Limb (tissue), 2 donors: ENCODE data around the gene POLR1C.
"Not testable (repeated sequence)": the region's sequence is repeated elsewhere in the genome, so short reads cannot be mapped to it uniquely, and the experiment has no call there.

Experiments used
- DNase-seq, 2 donors: peaks; one replicate each; pipeline ENCODE4 v3.0.0-alpha.2; 2016; ENCODE audit errors: extremely low spot score in 2 of 2

Gene POLR1C

DNA sequence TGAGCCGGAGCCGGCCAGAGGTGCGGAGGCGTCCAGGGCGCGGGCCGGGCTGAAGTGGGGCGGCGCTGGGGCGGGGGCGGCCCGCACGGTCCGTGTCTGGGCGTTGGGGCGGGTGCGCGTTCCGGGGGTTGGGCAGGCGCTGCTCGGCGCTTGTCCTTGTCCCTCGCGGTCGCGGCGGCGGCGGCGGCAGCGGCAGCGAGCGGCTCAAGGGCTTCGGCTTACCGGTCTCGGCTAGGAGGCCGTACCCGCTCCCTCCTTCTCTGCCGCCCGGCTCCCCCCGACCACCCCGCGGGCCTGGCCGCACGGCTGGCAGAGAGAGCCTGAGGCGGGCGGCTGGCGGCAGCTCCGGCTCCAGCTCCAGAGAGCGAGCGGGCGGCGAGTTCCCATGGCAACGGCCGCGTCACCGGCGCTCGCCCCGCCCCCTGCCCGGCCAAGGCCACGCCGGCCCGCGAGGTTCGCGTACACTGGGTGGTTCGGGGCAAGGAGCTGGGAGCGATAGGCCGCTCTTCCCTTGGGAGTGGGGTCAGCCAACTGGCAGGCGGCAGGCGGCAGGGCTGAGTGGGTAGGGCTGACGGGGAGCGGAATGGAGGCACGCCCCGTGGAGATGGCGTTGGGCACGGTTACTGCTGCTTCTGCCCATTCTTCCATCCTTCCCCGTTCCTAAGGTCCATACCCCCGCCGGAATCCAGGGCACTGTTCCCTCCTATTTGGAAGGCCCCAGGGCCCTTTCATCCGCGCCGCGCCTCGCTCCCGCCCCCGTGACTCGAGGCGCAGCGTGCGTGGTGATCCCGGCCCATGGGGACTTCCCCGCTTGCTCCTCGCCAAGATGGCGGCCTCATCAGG is 6.7 kb upstream of the POLR1C start, which contains the start of gene LRRC73:
LRRC73 (minus strand) TSS at position 363 of the 843 bp plus-strand sequence. CDS start 561 bp downstream, outside the sequence.
- DNase-seq, result peak; percentile 74 to 91

DNA sequence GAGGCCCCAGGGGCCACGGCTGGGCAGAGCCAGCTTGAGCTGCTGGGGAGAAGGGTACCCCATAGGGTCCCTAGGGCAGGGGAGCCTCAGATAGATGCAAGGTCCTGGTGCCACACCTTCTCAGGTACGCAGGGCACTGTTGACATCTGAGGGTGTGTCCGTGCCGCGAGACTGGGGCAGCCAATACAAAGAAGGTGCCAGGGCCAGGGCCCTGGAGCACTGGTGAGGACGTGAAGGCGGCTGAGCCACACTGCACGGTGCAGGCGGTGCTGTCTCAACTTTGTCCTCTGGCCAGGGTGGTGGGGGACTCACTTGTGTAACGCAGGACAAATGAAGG is 6.1 kb upstream of the POLR1C start:
- no peak for DNase-seq

DNA sequence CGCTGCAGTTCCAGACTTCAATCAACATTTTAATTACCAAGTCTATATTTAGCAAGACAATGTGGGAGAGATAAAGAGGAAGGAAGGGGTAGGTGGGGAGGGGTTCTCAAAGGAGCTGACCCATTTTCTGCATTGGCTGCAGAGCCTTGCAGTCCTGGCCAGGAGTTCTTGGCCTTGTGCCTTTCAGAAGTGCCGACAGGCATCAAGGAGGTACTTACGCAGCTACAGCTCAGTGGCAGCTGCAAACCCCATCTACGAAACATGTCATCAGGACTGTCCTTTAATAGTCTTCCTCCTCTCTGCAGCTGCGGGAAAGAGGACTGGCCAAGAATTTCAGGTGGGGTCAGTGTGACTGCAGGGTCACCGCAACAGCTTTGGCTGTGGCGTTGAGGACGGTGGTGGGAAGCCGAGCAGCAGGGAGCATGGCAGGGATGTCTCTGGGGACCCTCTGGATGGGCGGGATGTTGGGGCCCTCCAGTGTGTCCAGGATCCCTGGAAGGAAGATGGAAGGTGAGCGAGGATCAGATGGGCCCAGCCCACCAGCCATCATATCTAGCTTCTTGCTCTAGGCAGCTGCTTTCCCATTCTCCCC is 5.0 kb upstream of the POLR1C start:
- no peak for DNase-seq

DNA sequence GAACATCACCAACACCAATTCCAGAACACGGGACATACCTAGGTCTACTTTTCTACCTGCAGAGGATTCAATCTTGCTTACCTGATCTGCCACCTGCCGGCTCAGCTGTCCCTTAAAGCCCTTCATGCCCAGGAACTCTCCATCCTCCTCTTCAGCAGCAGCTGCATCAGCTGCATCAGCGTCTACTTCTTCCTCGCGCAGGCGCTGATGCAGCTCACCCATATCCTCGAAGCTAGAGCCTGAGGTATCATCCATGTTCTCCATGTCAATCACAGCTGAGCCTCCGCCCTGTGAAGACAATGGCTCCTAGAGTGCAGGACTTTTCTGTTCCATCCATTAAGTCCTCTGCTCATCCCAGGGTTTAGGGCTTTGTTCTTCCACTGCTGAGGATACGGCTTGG is 1.1 kb upstream of the POLR1C start:
- no peak for DNase-seq

DNA sequence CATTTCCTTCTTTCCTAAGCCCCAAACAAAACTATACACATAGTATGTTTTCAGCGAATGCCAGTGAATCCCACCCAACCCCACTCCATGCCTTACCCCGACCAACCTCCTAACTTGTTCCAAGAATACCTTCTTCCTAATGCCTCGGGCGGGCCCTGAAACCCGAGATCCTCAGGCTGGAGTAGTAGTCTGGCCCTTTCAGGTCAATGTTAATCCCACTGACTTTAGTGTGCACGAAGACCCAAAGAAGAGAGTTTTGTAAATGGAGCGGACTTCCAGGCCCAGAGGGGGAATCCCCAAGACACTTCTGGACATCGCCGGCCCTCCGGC is 557 bp upstream of the POLR1C start:
- DNase-seq, result no peak

DNA sequence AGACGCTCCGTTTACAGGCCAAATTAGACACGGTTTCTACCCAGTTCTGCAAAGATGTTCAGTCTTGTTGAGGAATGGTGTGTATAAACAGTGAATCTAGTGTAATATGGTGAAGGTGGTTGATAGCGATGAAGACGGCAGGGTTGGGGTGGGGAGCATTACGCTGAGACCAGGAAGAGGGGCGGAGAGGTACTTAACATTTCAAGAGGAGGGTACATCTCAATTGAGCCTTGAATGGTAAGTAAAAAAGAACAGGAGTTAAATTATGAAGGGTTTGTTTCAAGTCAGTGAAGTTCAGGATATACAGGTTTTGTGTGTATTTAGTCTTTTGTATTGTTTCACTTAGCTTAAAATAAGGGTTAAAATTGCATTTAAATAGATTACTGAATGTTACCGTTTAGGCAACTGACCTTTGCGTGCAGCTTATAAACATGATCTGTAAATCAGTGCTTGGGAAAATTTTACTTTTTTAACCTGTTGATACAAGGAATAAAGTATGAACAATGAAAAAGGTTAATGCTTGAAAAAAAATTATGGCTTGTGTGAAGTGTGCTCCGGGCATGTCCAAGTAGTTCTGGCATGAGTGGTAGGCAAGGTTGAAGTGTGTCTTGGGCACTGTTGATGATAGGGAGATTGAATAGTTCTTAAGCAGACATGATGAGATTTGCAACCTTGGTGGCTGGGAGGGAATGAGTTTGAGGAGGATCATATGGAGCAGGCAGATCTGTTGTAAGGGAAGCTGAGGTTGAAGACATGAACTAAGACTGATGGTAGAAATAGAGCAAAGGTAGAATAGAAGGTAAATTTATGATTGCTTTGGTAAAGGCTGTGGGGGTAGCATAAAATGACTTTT is 842 bp downstream of the POLR1C start:
- no peak for DNase-seq

DNA sequence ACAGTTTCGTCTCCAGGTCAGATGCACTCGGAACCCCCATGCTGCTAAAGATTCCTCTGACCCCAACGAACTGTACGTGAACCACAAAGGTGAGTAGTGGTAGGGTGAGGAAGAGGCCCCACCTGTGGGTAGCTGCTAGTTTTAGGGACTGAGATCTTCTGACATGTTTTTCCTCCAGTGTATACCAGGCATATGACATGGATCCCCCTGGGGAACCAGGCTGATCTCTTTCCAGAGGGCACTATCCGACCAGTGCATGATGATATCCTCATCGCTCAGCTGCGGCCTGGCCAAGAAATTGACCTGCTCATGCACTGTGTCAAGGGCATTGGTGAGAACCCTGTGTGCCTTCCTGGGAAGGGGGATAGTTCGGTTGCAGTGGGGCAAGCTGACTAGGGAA is 3.2 kb downstream of the POLR1C start:
- no peak for DNase-seq

DNA sequence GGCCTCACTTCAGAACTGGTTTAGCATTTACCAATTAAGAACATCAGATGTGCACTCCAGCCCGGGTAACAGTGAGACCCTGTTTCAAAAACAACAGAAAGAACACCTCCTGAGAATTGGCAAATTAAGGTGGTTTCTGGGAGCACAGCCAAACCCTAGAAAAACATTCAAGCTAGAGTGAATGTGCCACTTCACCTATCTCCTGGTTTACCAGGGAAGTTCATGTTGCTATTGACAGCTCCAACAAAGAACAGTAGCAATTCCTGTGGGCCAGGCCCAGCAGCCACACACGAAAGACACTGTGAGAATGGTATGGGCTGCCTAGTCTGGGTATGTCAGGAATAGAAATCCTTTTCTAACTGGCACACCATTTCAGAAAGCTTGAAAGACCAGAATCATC is 4.9 kb downstream of the POLR1C start:
- DNase-seq, result no peak

DNA sequence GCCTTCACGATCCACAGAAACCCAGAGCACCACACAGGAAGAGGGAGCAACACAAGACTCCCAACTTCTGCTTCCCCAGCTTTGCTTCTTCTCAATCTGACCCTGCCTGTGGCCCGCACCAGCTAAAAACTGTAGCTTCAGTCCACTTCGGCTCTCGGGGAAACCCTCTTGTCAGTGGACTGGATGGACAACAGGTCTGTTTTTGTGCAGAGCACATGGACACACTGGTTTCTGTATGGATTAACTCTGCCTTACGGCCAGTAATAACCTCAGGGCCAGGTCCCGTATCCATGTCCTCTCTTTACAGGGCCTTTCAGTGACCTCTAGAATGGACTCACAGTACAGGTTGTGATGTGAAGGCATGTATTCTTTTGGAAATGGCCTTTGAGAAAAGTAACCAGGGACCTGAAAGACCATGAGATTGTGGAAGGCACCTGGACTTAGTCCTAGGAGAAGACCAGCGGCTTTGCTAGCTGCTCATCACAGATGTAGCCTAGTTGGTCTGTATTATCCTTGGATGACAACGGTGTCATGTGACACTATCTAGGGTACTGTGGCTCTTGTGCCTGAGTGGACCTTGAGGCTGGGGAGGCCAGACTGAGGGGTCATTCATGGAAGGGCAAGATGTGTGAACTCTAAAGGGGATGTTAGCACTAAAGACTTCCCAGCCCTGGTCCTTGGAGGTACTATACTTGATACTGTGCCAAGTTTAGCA is 5.8 kb downstream of the POLR1C start:
- no peak for DNase-seq

DNA sequence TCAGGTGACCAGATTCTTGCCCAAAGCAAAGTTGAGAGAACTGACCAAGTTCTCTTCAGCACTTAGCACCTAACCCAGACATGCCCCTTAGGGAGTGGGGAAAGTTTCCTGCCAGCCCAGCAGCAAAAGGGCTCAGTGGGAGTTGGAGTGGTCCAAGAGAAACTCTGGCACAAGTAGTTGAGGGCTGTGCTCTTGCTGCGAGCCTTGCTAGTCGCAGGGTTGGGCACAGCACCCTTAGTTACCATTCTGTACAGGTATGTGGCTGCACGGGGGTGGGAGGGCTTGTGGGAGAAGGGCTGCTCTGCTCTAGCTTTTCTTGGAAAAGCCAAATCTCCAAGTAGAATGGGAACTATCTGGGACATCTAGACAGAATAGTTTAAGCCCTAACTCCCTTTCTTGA is 6.4 kb downstream of the POLR1C start:
- no peak for DNase-seq

DNA sequence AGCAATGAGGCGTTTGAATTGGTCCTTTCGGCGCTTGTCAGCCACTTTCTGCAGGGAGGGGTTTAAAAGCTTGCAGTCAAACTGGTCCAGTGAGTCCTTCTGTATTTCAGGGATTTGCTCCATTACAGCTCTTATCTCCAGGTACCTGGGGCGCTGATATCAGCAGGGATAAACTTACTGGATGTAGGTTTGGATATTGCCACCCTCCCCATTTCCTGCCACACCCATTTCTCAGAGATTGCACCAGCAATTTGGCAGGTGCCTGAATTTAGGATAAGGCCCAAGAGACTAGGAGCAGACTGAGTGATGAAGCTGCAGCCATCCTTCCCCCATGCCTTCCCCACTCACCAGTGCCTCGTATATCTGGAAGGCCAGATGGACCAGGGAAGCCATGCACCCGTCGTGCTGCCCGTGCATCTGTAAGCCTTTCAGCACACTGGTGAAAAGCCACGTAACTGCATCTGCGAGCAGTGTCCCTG is 7.6 kb downstream of the POLR1C start:
- DNase-seq, result no peak

DNA sequence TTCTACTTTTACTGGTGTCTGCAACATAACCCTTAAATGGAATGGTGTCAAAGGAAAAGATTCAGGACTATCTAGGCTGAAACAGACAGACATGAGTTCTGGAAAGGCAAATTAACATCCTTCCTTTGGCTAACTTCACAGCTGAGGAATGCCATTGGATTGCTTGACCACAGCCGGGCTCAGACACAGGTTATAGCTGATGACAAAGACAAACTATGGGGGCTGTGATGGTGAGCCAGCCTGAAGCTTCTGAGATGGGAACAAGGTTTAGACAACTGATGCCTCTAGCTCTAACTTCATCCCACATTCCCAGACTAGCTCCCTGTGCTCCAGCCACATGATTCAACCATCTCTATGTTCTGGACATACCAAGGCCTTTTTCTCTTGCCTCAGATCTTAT is 15.3 kb downstream of the POLR1C start:
- no peak for DNase-seq

DNA sequence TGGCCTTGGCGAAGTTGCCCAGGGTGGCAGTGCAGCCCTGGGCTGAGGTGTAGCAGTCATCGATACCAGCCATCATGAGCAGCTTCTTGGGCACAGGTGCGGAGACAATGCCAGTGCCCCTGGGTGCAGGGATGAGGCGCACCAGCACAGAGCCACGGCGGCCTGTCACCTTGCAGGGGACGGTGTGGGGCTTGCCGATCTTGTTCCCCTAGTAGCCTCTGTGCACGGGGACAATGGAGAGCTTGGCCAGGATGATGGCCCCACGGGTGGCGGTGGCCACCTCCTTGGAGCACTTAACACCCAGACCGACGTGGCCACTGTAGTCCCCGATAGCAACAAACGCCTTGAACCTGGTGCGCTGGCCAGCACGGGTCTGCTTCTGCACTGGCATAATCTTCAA is 22.1 kb downstream of the POLR1C start:
- not testable (repeated sequence) for DNase-seq

DNA sequence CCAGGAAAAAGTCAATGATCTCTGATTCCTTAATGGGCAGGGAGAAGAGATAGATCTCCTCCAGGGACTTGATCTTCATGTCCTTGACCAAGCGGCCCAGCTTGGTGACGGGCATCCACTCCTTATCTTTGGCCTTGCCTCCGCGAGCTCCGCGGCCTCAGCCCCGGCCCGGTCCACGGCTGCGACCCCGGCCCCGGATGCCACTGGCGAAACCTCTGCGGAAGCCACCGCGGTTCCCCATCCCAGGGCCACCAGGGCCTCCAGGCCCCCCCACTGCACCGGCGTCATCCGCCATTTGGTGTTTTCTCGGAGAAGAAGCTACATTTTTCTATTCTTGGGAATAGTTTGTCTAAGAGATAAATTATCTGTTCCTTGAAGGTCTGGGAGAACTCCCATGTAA is 22.5 kb downstream of the POLR1C start:
- not testable (repeated sequence) for DNase-seq

DNA sequence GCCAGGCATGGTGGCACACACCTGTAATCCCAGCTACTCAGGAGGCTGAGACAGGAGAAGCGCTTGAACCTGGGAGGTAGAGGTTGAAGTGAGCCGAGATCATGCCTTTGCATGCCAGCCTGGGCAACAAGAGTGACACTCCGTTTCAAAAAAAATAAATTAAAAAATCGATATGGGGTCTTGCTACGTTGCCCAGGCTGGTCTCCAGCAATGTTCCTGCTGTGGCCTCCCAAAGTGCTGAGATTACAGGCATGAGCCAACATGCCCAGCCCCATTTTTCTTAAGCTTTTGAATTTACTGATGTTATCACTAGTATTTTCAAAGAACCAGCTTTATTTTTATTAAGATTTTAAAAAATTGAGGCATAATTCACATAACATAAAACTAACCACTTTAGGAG is 23.6 kb downstream of the POLR1C start:
- DNase-seq, result no peak

DNA sequence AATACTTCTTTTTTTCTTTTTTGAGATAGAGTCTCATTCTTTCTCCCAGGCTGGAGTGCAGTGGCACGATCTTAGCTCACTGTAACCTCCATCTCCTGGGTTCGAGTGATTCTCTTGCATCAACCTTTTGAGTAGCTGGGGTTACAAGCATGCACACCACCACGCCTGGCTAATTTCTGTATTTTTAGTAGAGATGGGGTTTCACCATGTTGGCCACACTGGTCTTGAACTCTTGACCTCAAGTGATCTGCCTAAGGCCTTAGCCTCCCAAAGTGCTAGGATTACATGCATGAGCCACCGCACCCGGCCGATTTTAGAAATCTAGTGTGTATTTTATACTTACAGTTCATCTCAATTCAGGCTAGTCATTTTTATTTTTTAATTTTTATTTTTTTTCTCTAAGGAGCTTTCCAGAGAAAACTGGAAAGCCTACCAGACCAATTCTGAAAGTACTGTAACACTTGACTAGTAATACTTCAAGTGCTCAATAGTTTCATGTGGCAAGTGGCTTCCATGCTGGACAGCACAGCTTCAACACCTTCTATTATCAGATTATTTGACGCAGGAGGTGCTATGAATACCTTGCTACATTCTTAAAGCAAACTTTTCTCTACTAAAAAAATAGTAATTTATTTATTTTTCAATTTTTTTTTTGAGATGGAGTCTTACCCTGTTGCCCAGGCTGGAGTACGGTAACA is 25.0 kb downstream of the POLR1C start:
- DNase-seq, result no peak

DNA sequence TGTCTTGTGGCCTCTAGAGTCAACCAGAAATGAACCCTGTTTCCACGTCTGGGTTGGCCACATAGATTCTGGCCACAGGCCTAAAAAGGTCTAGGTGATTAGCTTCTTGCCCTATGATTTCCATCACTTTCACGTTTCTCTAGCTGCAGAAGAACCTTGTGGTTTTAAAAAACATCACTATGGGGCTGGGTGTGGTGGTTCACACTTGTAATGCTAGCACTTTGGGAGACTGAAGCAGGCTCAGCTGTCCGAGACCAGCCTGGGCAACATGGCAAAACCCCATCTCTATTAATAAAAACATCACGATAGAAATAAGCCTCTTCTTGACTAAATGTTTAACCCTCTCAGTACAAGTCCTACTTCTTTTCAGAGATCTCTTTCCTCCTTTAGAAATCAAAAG is 27.6 kb downstream of the POLR1C start:
- no peak for DNase-seq

DNA sequence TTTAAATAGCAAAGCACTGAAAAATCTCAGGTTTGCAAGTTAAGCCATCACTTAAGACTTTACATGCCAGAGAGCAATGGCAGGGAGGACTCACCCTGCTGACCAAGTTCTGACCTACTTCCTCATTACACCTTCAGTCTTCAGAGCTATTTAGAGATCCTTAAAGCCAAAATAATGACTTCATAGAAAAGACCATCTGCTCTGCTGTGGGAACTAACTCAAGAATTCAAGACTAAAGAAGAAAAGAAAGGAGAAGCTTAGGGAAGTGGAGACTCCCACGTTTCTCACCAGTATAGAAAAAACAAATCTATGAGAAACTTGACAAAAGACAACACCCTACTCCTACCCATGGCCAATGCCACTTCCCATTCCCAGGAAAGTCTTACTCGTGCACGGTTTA is 30.3 kb downstream of the POLR1C start:
- no peak for DNase-seq

DNA sequence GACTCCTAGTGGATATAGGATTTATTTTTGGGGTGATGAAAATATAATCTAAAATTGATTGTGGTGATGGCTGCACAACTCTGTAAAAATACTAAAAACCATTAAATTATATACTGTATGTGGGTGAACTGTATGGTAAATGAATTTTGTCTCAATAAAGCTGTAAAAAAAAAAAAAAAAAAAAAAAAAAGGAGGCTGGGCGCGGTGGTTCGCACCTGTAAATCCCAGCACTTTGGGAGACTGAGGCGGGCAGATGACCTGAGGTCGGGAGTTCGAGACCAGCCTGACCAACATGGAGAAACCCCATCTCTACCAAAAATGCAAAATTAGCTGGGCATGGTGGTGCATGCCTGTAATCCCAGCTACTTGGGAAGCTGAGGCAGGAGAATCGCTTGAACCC is 40.7 kb downstream of the POLR1C start:
- DNase-seq, result not testable (repeated sequence)

DNA sequence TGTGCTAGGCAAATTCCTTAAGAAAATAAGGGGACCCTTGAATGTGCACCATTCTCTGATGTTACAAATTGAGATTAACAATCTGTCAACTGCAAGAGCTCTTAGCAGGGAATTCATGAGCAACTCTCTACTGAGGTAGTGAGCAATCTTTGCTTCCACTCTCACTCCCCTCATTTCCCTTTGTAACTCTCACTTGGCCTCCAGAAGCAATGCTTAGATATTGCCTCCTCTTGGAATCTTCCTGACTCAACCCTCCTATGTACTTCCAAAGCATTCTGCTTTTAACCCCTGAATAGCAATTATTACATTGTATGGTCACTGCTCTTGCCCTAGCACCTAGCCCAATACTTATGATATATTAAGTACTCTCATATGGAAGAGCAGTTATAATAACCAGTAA is 42.4 kb downstream of the POLR1C start:
- no peak for DNase-seq

DNA sequence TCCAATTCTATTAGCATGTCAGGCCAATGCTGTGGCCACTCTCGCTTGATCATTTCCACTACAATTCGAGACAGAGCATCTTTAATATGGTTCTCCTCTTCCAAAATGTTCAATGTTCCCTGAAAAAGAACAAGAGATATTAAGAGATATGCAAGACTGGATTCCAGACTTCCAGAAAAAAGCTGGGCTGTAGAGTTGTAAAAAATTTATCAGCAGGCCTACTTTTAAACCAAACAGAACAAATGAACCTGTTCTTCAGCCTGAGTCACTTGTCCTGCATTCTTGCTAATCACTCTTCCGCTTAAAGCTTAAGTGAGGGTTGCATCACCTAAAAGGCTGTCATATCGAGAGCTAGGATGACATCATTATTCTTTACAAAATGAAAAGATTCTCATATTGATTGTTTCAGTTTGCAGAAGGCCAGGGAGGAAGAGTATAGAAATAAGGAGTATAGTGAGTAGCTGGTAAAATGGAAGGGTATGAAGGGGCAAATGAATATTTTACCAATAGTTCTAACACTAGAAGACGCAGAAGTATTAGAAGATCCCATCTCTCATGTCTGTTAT is 54.1 kb downstream of the POLR1C start:
- DNase-seq, result no peak
